GM12873 (cell line): ENCODE results near the gene LRRC4C.

Experiments
- CTCF ChIP-seq: IDR thresholded peaks from 2 replicates; pipeline ENCODE4 v1.5.1; 2012; ENCODE audit warnings: low read depth, mild to moderate bottlenecking, moderate library complexity, low read length, control low read depth; ENCODE audit not compliant: insufficient read depth; ENCODE audit errors: missing control alignments

Gene LRRC4C

GRCh38 chr11:40838181-40838683 lies 621.2 kb downstream of the LRRC4C start:
- TF ChIP-seq CTCF: no peak

DNA sequence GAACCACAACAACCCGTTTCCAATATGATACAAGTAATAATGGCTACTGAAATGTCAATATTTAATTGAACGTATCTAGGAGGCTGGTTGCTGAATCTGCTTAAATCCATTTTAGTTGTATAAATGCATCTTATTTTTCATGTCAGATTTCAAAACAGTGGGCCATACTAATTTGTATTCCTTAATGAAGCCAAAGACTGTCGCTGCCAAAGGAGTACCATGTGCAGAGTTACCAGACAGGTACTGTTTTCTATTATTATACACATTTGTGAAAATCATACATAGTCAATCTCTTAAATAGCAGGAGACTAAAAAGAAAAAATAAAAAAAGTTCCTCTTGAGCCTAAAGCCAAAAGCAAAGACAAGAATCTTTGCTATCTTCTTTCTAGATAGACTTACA lies 632.3 kb downstream of the LRRC4C start:
- no peak for TF ChIP-seq CTCF

GRCh38 chr11:40826601-40827000 lies 632.9 kb downstream of the LRRC4C start:
- TF ChIP-seq CTCF: no peak

- TF ChIP-seq CTCF: no peak
Observed at GRCh38 chr11:40825201-40825834, 634.1 kb downstream of the LRRC4C start.

DNA sequence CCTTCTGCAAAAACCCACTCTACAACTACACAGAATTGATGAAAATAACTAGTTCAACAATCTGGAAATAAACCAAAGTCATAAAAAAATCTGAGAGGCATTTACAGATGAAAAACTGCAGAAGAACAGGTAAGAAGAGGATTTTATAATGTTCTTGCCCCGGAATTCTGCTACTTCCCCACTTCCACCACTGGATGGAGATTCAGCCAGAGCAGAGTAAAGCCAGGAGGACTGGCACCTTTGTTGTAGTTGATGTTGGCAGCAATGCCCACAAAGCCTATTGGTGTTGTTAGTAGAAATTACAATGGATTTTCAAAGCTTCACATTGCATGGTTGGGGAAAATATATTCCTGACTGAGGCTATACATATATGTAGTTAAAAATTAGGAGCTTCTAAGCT lies 640.2 kb downstream of the LRRC4C start:
- TF ChIP-seq CTCF: no peak

DNA sequence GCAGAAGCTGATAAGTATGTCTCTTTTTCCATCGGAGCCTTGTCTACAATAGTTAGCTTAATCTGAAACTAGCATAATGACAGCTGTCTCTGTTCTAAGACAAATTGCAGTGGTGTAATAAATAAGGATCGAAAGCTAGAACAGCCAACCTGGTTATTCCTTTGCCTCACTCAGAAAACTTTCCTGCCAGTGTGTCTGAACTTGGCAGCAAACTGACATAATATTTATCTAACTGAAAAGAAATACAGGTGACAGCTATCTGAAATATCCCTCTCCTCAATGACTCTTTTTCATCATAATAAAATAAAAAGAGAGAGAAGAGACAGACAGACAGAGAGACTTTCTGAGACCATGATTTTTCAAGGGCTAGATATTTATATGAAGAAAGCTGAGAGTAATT lies 642.5 kb downstream of the LRRC4C start:
- no peak for TF ChIP-seq CTCF

GRCh38 chr11:40797981-40798380 lies 661.5 kb downstream of the LRRC4C start:
- no peak for TF ChIP-seq CTCF
